HG03575 (cell line): ENCODE results near the gene SIX1.

Experiments
- ATAC-seq: cut with Tn5 transposase; IDR thresholded peaks from one replicate; pipeline ENCODE4 v1.9.1; 2021; ENCODE audit not compliant: unreplicated experiment, insufficient number of reproducible peaks, low FRiP score; ENCODE audit errors: extremely low read depth

SIX1 gene

GRCh38 chr14:60648934-60649874 lies at the start of gene SIX1:
Gene SIX1 (minus strand): TSS chr14:60649477. CDS start chr14:60649189, 288 bp downstream.
- ATAC-seq: no peak

GRCh38 chr14:60695327-60695726 lies 46.0 kb upstream of the SIX1 start:
- ATAC-seq: no peak

DNA sequence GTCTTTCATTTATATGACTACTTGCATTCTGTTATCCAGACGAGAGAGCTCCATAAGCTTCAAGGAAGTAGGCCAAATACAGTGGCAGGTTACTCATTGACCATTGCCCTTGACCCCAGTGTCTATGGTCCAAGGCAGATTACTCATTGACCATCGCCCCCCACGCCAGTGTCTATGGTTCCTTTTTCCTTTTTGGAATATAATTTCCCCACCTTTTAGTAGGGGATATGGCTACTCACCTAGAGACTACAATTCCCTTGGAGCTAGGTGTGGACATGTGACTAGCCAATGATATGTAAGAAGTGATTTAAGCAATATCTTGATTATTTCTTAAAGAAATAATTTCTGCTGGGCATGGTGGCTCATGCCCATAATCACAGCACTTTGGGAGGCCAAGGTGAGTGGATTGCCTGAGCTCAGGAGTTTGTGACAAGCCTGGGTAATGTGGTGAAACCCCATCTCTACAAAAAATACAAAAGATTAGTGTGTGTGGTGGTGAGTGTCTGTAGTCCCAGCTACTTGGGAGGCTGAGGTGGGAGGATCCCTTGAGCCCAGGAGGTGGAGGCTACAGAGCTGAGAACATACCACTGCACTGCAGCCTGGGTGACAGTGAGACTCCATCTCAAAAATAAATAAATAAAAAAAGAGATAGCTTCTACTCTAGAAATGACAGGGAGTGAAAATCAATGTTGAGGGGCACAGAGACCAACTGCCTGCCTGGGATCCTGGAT lies 42.3 kb upstream of the SIX1 start:
- ATAC-seq: no peak

DNA sequence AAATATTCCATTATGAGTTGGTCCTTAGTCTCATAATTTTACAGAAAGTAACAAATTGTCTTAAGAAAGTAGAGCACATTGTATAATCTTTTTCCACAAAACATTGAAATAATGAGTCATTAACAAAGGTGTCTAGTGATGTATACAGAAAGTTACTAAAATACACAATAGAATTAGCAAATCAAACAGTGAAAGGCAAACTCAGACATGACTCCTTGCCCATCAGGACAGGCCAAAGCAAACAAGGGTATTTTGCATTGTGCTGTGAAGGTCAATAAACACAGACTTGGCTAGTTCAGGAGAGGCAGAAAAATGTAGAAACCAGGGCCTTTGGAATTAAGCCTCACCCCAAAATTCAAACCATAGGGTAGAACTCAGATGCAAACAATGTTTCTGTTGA lies 37.6 kb upstream of the SIX1 start:
- ATAC-seq: no peak

GRCh38 chr14:60684203-60684602 lies 34.9 kb upstream of the SIX1 start:
- ATAC-seq: no peak

DNA sequence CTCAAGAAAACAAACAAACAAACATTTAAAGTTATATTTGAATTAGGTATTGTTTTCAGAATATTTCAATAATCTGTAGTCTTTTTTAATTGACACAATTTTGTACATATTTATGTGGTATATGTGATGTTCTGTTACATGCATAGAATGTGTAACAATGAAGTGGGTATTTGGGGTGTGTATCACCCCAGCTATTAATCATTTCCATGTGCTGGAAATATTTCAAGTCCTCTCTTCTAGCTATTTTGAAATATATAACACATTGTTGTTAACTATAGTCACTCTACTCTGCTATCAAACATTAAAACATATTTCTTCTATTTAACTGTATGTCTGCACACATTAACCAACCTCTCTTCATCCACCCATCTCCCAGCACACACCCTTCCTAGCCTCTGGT lies 32.0 kb upstream of the SIX1 start:
- ATAC-seq: no peak

GRCh38 chr14:60680511-60680910 lies 31.2 kb upstream of the SIX1 start:
- no peak for ATAC-seq

DNA sequence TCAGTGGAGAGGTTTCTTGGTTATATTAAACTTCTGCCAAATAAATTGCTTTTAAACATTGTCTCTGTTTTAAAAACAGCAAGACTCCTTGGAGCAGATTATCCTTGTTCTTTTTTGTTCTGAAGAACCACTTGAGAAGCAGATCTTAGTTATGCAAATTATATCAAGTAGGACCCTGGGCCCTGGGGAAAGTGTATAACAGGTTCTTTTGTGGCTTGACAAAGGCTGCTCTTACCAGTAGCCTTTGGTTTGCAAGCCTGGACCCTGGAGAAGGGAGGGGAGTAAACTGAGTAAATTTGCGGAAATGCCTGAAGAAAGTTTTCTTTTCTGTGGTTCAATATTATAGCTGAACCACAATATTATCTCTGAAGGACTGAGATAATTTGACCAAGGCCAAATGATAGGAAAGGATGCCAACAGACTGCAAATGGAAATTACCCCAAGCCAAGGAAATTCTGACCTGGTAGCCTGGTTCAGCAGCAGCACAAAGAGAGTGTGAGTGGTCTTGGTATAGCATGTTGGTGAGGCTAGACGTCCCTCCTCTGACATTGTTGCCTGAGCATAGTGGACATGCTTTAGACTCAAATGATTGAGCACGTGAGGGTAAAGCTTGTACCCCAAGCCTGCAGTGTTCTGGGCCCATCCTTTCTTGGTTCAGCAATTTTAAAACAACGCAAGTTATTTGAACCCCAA lies 30.4 kb upstream of the SIX1 start:
- ATAC-seq: no peak

DNA sequence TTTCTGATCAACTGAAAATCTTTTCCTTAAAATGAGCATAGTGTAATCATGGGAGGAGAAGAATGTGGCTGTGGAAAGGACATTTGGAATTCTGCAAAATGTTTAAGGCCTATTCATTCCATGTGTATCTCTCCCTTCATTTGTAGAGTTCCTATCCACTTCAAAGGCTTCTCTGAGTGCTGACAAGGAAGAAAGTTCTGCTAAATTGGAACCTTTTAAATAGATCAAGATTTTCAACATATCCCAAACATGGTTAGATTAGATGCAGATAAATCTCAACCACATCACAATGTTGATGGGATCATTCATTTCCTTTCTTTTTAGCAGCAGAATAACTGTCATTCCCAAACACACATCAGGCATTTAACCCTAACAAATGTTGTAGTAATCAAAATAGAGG lies 28.4 kb upstream of the SIX1 start:
- ATAC-seq: no peak

GRCh38 chr14:60670989-60671388 lies 21.7 kb upstream of the SIX1 start:
- ATAC-seq: no peak

DNA sequence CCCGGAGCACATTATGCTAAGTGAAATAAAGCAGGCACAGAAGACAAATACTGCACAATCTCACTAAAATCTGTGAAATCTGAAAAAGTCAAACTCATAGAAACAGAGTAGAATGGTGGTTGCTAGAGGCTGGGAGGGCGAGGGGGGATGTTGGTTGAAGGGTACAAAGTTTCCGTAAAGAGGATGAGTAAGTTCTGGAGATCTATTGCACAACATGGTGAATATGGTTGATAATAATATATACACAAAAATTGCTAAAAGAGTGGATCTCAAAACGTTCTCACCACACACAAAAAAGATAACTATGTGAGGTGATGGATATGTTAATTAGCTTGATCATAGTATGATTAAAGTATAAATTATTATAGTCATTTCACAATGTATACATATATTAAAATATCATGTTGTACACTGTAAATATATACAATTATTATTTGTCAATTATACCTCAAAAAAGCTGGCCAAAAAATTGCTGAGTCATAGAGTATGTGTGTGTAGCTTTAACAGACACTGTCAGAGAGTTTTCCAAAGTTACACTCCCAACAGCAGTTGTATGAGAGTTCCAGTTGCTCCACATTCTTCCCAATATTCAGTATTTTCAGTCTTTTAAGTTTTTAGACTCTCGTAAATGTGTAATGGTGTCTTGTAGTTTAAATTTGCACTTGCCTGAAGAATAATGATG lies 19.3 kb upstream of the SIX1 start:
- no peak for ATAC-seq

DNA sequence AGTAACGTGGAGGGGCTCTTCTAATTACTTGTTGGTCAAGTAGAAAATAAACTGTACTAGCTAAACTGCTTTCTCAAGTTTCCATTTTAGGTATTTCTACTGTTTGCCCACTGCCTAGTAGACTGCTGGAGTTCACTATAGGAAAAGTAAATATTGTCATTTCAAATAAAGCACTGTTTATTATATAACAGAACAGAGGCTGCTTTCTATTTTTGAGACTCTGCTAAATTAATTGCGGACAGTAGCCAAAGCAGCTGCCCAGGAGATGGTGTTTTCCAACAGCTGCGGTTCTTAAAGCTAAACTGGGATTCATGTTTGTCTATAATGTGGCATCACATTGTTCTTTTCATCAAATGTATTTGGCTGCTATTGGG lies 15.9 kb upstream of the SIX1 start:
- ATAC-seq: no peak

GRCh38 chr14:60662982-60663381 lies 13.7 kb upstream of the SIX1 start:
- no peak for ATAC-seq

DNA sequence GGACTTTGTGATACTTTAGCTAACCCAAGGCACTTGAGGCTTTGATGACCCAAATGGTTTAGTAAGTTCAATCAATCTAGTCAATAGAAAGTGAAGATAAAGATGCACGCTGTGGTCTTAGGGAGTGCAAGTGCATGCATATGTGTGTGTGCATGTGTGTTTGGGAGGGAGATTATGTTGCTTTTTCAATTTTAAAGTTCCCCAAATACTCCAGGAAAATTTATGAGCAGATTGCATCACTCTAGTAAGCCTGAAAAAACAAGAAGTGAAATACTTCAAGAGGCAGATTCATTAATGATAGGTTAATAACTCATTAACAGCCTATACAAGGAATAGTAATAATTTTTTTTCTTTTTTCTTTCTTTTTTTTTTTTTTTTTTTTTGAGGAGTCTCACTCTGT lies 12.4 kb upstream of the SIX1 start:
- no peak for ATAC-seq

- ATAC-seq: no peak
These were observed 9.8 kb upstream of the SIX1 start for GRCh38 chr14:60658909-60659585.

- no peak for ATAC-seq
These were observed 9.0 kb upstream of the SIX1 start for GRCh38 chr14:60658211-60658690.

GRCh38 chr14:60657456-60658210 lies 8.4 kb upstream of the SIX1 start:
- no peak for ATAC-seq
